Measurements from ENCODE around the gene LRRC51. TPM values are rescaled to one million over a fixed set of nuclear protein-coding genes. Genes with fewer than 3 reads are reported as not detected.

LRRC51 gene
- total and polyA plus RNA-seq, 2 donors (not counting 3 experiments of a cell fraction or from before 2014, with no cell fraction given) = 3.5 to 6.1 TPM

GRCh38 chr11:72038491-72038890 is 42.2 kb upstream of the LRRC51 start:
- no peak overlapping the region for H3K27ac ChIP-seq (ENCODE audit: insufficient read depth, low read depth, low read length)
- peaks cover 4% of the 10 kb centered on the region for H4K20me1 ChIP-seq (replicated peaks; ENCODE audit: control insufficient read depth, extremely low read depth, insufficient read depth, low read length)
- H3K9me3 ChIP-seq (replicated peaks; ENCODE audit: control insufficient read depth, insufficient read depth, low read length) = no peaks in the 10 kb centered on the region
- POLR2A ChIA-PET = interaction anchor here (1.3 to 2.6 kb wide), 2 partner anchors 12 to 32 kb away, joined by 3 to 7 read pairs; no protein-coding TSS in a partner anchor
- peak overlapping the region in 2 of 3 experiments; percentile 58 to 66 for H3K4me3 ChIP-seq (replicated peaks in 1 of 3; ENCODE audit: insufficient read depth in 1 of 3, low read depth in 1 of 3, low read length in 3 of 3)
- H3K36me3 ChIP-seq (ENCODE audit: control insufficient read depth in 2 of 2, extremely low read depth in 1 of 2, insufficient read depth in 2 of 2, low read length in 2 of 2) = peaks cover 2 to 5% of the 10 kb centered on the region in 2 experiments
- H2AFZ ChIP-seq (ENCODE audit: low read depth, low read length) = no peak overlapping the region
- intact Hi-C loops (cut with micrococcal nuclease) (no loop called here), dilution Hi-C loops (cut with MboI; ENCODE audit: extremely low pct_ligation_motif_present, low sequenced_read_pairs) (no loop called here)
- FAIRE-seq = peak; percentile 62
- H3K79me2 ChIP-seq (ENCODE audit: control insufficient read depth, insufficient read depth, low read length) = peaks cover 65% of the 10 kb centered on the region
- no peak for DNase-seq (ENCODE audit: low read depth, low spot score)
- no peaks in the 10 kb centered on the region for H3K9me1 ChIP-seq (replicated peaks; ENCODE audit: control insufficient read depth, extremely low read depth, insufficient read depth, low read length)
- TF ChIP-seq POLR2AphosphoS5 (IDR thresholded peaks at IDR 0.05; ENCODE audit: insufficient read depth, low read depth, low read length) (no peak), FOS (IDR thresholded peaks at IDR 0.05; ENCODE audit: borderline replicate concordance, insufficient read depth, low read length) (no peak)
- H3K9ac ChIP-seq (replicated peaks; ENCODE audit: extremely low read depth, insufficient read depth, low read length) = no peak overlapping the region
- H3K27me3 ChIP-seq (ENCODE audit: control insufficient read depth in 2 of 2, insufficient read depth in 2 of 2, low read length in 2 of 2) = no peaks in the 10 kb centered on the region
- H3K4me1 ChIP-seq (ENCODE audit: control insufficient read depth, extremely low read depth, insufficient read depth, low read length) = peaks cover 38% of the 10 kb centered on the region
- CTCF ChIA-PET = interaction anchor here (1.0 to 5.2 kb wide), 6 partner anchors 11 to 106 kb away, joined by 3 to 89 read pairs (median 5); no protein-coding TSS in a partner anchor
- peak overlapping the region; percentile 71 for H3K4me2 ChIP-seq (ENCODE audit: insufficient read depth, low read length)
- BruUV-seq (replicated peaks) = no TSS peak

GRCh38 chr11:72039031-72039855 is 41.4 kb upstream of the LRRC51 start:
- no peak for TF ChIP-seq GATA2 (IDR thresholded peaks at IDR 0.05; ENCODE audit: insufficient read depth, insufficient read length, low read depth, low read length)
- TF ChIP-seq JUN (IDR thresholded peaks at IDR 0.05; ENCODE audit: borderline replicate concordance, insufficient read depth, insufficient read length, low read depth) = no peak
- no peak for TF ChIP-seq FOS (IDR thresholded peaks at IDR 0.05; ENCODE audit: borderline replicate concordance, insufficient read depth, low read length)
- TF ChIP-seq CTCF (IDR thresholded peaks at IDR 0.05; ENCODE audit: extremely low read depth in 1 of 2, insufficient read depth in 1 of 2, low read depth in 1 of 2, low read length in 2 of 2) = no peak
- TF ChIP-seq POLR2A (IDR thresholded peaks at IDR 0.05; ENCODE audit: low read depth, low read length) = no peak
- no peak for TF ChIP-seq POLR2AphosphoS5 (IDR thresholded peaks at IDR 0.05; ENCODE audit: insufficient read depth, low read depth, low read length)
- no peak for TF ChIP-seq MAX (IDR thresholded peaks at IDR 0.05; ENCODE audit: insufficient read depth, insufficient read length)
- TF ChIP-seq MYC (IDR thresholded peaks at IDR 0.05; ENCODE audit: low read depth, low read length) = no peak
- no peak for TF ChIP-seq EZH2 (IDR thresholded peaks at IDR 0.05; ENCODE audit: borderline replicate concordance, low read depth, low read length, severe bottlenecking)

More at GRCh38 chr11:72039031-72039855, 41.4 kb upstream of the LRRC51 start:
- Histone ChIP-seq H4K20me1 (replicated peaks; ENCODE audit: control insufficient read depth, extremely low read depth, insufficient read depth, low read length) (peaks cover 4% of the 10 kb centered on the region), H3K9ac (replicated peaks; ENCODE audit: extremely low read depth, insufficient read depth, low read length) (peak overlapping the region; percentile 92), H3K79me2 (ENCODE audit: control insufficient read depth, insufficient read depth, low read length) (peaks cover 62% of the 10 kb centered on the region), H3K27me3 (ENCODE audit: control insufficient read depth in 2 of 2, insufficient read depth in 2 of 2, low read length in 2 of 2) (no peaks in the 10 kb centered on the region), H3K4me1 (ENCODE audit: control insufficient read depth, extremely low read depth, insufficient read depth, low read length) (peaks cover 38% of the 10 kb centered on the region), H3K4me3 (replicated peaks in 1 of 3; ENCODE audit: insufficient read depth in 1 of 3, low read depth in 1 of 3, low read length in 3 of 3) (peak overlapping the region in 2 of 3 experiments; percentile 58 to 66), H2AFZ (ENCODE audit: low read depth, low read length) (no peak overlapping the region), H3K36me3 (ENCODE audit: control insufficient read depth in 2 of 2, extremely low read depth in 1 of 2, insufficient read depth in 2 of 2, low read length in 2 of 2) (peaks cover 2% of the 10 kb centered on the region in 2 experiments), H3K9me1 (replicated peaks; ENCODE audit: control insufficient read depth, extremely low read depth, insufficient read depth, low read length) (no peaks in the 10 kb centered on the region), H3K4me2 (ENCODE audit: insufficient read depth, low read length) (peak overlapping the region; percentile 71), H3K27ac (ENCODE audit: insufficient read depth, low read depth, low read length) (peak overlapping the region; percentile 90), H3K9me3 (replicated peaks; ENCODE audit: control insufficient read depth, insufficient read depth, low read length) (no peaks in the 10 kb centered on the region)
- CTCF ChIA-PET = interaction anchor here (0.8 to 5.2 kb wide), 10 partner anchors 12 to 392 kb away, joined by 3 to 89 read pairs (median 4); no protein-coding TSS in a partner anchor
- FAIRE-seq (no peak), DNase-seq (ENCODE audit: low read depth, low spot score) (peak; percentile 17)
- BruUV-seq (replicated peaks) = no TSS peak
- dilution Hi-C loops (cut with MboI; ENCODE audit: extremely low pct_ligation_motif_present, low sequenced_read_pairs) = no loop called here
- intact Hi-C loops (cut with micrococcal nuclease) = no loop called here
- POLR2A ChIA-PET = interaction anchor here (1.3 to 2.6 kb wide), 3 partner anchors 10 to 31 kb away, joined by 3 to 7 read pairs (median 5); no protein-coding TSS in a partner anchor

All from endothelial cell of umbilical vein (primary cell).